GM21619 (cell line): ENCODE results near the gene TPRA1.

Source experiments
- ATAC-seq: cut with Tn5 transposase; IDR thresholded peaks from one replicate; pipeline ENCODE4 v1.9.1; 2021; ENCODE audit not compliant: unreplicated experiment

TPRA1 gene

DNA sequence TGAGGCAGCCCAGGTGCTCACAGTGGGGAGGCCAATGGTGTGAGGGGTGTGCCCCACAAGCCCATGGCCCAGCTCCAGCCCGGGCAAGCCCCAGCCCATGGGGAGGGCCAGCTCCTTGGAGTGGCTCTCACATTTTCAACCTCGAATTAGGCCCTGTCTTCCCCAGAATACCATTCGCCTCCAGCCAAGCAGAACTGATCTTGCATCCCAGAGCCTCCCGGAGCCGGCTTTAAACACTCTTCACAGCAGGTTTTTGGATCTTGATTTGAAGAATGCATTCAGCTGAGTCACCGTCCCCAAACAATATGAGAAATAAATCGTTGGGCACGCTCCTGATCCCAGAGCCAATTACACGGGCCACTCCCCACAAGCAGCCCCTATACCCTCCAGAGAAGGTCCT, 23.7 kb downstream of the TPRA1 start:
- ATAC-seq, result no peak

DNA sequence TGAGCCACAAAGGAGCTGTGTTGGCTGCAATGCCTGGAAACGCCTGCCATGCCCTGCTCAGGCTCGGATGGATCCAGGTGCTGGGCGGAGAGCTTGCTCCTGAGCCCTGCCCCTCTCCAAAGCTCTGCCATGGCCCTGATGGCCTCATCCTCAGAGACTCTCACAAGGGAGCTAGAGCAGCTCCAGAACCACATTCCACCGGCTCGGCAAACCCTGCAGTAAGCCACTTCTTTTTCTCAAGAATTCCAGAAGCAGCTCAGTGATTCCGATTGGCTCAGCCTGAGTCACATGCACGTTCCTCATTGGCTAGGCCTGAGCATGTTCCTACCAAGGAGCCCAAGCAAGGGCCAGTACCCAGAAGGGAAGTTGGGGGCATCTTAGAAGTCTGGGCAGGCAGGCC, 24.8 kb downstream of the TPRA1 start:
- no peak for ATAC-seq

DNA sequence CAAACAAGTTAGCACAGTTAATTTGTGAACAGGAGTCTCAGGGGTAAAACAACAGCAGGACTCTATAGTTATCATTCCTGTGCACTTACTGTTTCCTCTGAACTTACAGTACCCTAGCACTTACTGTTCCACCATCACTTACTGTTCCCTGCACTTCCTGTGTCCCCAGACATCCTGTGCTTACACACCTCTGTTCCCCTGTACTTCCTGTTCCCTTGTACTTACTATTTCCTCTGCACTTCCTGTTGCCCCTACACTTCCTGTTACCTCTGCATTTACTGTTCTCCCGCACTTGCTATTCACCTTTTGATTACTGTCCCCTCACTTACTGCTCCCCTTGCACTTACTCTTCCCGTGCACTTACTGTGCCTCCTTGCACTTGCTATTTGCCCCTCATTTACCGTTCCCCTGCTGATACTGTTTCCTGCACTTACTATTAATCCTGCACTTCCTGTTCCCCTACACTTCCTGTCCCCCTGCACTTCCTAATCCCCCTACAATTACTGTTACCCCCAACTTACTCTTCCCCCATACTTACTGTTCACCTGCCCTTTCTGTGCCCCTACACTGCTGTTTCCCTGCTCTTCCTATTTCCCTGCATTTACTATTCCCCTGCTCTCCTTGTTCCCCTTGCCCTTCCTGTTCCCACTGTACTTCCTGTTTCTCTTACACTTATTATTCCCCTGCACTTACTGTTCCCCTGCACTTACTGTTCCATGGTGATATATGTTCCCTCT, 30.3 kb downstream of the TPRA1 start:
- ATAC-seq, result no peak

DNA sequence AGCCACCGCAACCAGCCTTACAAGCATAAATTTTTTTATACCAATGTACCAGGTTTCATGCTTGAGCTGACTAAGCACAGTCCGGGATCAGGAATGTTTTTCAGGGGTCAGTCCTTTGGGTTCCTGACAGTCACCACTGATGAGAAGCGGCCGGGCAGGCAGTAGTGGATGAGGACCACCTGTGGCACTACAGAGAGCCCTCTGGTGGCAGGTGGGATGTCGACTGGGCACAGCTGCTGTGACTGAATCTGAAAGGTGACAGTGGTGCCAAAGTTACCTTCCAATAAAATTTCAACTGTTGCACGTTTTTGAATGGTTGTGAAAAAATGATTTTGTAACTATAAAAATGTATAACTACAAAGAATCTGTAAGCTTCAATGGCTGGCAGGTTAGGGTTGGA, 34.0 kb downstream of the TPRA1 start:
- ATAC-seq, result no peak

DNA sequence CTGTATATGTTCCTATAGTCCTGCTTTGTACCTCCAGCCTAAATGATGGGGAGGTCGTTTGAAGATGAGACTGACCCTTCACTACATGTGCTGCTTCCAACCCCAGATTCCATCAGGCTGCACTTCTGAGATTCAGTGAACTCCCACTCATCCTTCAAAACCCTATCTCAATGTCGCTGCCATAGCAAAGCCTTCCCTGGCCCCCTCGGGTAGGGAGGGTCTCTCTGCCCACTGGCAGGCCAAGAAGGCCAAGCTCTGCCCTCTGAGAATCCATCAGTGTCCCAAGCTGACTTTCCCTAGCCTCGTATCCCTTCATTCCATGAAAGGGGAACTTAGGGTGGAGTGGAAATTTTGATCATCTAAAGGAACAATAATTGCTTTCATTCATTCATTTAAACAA, 35.4 kb downstream of the TPRA1 start:
- ATAC-seq, result no peak

DNA sequence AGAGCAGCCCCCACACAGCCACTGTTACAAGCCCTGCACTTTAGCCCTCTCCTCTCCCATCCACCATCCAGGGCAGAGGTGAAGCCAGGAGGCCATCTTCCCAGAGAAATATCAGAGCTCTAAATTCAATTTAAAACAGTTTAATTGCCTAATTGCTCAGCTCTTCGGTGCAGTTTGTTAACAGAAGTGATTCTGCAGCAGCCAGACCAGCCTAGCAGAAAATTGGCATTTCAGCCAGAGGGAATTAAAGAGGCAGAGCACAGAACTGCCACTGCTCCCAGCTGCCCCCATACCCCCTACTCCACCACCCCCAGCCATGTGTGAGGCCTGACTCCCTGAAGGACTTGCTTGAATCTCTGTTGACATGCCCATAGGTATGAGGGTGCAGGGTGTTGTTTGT, 38.5 kb downstream of the TPRA1 start:
- no peak for ATAC-seq

DNA sequence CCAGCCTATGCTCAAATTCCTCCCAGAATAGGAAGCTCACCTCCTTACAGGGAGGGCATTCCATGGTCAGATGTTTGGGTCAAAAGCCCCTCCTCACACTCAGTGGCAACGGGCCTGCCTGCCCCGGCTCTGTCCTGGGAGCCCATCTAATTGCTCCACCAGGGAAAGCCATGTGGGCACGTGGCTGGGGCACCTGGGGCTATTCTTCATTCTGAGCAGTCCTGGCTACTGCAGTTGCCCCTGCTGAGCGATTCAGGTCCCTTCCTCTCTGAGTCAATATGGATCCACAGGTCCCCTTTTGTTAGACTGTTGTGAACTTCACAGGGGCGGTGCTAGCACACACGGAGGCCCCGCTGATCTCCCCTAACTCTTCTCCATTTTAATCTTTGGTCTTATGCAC, 39.4 kb downstream of the TPRA1 start:
- no peak for ATAC-seq

DNA sequence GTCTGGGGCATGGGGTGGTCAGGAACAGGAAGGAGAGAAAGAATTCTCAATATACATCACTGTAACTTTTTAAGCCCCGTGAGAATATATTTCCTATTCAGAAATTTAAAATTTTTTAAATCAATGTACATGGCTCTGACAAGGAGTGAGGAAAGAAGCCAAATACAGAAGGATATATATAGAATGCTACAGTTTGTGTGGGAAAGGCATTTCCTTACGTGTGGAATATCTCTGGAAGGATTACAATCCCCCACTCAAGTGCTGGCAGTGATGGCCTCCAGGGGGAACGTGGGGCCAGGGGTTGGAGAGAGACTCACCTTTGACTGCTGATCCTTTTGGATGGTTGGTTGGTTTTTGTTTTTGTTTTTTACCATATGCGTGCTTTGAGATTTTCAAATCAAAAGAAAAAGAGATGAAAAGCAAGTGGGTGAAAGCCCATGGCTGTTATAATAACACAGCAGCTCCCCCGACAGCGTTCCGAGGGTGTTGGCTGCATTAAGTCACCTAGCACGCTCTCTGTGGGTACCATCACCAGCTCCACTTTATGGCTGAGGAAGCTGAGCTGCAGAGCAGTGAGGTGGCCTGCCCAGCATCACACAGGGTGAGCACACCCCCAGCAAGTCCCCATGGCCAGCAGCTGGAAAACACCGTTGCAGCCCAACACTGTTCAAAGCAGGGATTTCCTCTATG, 39.9 kb downstream of the TPRA1 start:
- ATAC-seq, result no peak

DNA sequence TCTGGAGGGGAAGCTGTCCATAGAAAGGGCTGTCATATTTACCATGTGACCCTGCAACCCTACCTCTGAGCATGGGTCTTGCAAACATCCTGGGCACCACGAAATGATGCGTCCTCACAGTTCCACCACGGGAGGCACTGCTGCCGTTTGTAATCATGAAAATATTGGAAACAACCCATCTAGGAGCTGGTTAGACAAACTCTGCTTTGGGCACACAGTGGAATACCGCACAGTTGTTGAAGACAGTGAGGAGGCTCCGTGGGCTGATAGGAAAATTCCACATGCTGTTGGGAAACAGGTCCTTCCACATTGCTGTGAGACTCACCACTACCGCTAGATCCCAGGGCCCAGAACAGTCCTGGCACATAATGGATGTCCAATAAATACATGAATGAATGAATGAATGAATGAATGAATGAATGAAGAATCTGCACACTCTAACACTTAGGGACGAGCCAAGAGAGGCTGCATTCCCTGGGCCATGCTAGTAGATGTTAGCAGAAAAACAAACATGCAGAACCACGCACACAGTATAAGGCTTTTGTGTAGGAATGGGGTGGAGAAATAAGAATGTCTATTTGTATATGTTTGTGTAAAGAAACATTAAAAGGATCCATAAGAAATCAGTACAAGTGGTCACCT, 40.6 kb downstream of the TPRA1 start:
- ATAC-seq, result no peak

DNA sequence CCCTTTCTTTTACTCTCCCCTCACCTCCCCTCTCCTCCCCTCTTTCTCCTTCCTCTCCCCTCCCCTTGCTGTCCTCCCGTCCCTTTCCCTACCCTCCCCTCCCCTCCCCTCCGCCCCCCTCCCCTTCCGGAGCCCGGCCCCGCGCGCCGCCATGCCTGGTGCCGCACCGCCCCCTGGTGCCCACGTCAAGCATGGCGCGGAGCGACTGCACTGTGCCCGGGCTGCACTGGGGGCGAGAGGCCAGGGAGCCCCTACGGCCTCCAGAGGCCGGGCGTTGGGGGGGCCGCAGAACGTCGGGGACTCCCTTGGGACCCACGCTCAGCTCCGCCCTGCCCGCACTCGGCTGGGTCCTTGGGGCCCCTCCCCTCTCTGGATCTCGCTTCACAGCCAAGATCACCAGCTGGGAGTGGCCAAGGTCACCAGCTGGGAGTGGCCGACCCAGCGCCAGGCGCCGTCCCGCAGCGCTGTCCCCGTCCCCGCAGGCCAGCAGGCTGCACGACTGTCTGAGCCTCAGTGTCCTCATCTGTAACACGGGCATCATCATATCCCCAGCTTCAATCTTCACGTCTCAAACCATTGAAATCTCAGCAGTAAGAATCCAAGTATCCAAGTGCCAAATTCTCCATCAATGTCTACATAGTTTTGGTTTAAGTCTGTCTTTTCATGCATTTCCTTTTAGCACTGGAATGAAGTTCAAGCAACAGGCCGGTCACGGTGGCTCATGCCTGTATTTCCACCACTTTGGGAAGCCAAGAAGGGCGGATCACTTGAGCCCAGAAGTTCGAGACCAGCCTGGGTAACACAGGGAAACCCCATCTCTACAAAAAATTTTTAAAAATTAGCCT, 42.5 kb downstream of the TPRA1 start:
- no peak for ATAC-seq

DNA sequence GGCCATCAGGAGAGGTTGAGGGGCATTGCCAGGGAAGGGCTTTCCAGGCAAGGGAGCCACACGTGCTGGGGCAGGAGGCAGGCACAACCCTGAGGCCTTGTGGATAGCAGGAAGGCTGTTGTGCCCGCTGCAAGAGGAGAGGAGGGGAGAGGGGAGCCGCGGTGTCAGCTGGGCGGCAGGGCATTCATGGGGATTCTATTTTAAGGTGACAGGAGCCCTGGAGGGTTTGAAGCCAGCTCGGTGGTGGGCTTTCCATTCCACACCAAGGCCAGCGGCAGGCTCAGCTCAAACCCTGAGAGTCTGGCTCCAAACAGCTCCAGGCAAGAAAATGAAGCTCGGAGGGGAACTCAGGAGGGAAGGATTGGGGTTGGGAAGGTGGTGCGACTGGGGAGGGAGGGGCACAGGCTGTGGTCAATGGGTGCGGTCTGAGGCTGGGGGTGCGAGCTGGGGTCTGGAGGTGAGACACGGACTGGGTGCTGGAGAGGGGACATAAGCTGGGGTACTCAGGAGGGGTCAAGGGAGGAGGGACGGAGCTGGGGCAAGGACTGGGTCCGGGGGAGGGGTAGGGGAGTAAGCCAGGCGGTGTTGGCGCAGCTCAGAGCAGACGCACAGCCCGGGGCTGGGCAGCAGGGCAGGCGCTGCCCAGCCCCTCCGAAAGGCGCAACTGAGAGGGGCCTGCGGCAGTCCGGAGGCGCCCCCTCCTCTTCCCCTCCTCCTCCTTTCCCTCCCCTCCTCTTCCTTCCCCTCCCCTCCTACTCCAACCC, 43.4 kb downstream of the TPRA1 start:
- ATAC-seq, result no peak

DNA sequence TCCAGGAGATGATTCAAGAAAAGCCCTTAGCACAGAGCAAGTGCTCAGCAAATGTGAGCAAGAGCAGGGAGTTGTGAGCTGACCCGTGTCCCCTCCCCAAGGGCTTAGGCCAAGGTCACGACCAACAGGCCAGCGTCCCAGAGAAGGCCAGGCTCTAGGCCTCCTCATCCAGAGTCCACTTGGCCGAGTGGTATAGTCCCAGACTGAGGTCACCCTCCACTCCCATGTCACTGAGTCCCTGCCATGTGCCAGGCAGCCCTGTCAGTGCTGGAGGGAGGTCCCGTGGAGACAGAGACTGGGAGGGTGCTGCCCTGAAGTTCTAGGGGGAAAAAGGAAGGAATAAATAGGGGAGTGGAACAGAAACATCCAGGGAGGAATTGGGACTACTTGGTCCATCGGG, 44.0 kb downstream of the TPRA1 start:
- no peak for ATAC-seq

DNA sequence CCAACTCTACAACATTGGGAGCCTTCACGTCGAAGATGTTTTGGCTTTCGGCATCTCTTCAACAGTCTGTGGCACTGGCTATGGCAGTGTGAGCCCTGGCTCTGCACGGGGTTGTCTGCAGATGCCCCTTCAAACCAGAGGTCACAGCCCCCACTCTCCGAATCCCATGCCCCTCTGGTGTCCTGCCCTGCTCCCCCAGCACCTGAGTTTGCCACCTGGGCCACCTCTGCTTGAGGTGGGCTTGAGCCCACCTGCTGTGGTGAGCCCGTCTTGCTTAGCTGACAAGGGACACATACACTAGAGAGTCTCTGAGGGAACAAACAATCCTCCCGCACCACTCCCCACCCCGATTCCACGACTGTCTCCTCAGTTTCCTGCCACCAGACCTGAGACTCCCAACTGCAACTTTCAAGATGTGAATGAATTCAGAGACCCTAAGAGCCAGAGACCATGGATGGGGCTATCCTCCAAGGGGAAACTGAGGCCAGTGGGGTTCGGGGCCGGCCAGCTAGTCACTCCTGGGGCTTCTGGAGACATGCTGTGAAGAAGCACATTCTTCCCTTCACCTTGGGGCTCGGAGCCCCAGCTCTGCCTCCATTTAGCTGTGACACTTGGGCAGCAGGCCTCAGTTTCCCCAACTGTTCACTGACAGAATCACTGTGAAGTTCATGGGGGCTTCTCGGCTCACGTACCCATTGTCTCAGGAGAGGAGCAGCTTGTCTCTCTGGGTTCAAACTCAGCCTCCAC, 44.6 kb downstream of the TPRA1 start:
- no peak for ATAC-seq

DNA sequence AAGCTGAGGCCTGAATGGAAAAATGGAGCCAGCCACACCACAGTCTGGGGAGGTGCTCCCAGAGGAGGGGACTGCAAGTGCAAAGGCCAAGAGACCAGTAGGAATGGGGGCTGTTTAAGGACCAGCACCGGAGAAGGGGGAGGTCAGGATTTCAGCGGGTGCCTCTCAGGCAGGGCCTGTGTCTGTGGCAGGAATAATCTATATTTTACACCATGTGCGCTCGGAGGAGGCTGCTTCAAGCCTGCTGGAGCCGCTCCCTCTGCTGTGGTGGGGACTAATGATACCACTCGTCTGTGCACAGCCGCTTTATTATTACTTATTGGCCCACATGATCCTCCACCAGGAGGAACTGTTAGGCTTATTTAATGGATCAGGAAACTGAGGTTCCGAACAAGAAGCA, 45.3 kb downstream of the TPRA1 start:
- no peak for ATAC-seq

DNA sequence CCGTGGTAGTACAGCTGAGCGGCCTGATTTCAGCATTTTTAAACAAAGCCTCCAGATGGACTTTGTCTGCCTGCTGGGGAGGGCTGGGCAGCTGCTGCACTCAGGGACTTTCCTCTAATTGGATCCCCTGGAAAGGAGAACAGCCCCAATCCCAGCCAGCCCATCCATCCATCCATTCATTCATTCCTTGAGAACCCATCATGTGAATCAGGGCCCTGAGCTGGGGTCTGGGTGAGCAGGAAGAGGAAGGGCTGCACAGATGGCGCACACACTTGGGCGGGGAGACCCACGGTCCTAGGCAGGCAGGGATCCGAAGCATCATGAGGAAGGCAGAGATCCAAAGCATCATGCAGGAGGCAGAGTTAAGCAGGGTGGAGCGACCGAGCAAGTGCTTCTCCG, 45.7 kb downstream of the TPRA1 start:
- no peak for ATAC-seq

DNA sequence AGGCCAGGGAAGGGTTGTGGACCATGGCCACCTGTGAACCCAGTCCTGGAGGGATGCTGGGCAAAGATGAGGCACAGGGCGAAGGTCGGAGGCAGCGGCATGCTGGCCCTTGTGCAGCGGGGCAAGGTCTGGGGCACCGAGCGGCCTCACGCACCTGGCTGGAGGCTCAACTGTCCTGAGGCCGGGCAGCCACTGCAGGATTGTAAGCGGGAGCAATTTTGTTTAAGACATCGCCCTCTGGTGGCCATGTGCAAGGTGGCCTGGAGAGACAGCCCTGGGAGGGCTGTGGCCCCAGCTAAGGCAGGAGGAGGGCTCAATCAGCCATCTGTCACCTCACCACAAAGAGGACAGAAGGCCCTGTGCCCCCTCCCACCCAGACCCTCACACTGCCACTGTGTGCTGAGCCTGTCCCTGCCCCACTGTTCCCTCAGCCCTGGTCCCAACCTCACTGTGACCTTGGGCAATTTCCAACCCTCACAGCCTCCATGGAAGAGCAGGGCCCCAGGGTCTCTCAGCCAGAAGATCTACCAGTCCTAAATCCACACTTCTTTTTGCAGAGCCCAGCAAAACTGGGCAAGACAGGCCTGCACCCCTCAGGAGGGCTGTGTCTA, 46.2 kb downstream of the TPRA1 start:
- peak; percentile 54 for ATAC-seq

DNA sequence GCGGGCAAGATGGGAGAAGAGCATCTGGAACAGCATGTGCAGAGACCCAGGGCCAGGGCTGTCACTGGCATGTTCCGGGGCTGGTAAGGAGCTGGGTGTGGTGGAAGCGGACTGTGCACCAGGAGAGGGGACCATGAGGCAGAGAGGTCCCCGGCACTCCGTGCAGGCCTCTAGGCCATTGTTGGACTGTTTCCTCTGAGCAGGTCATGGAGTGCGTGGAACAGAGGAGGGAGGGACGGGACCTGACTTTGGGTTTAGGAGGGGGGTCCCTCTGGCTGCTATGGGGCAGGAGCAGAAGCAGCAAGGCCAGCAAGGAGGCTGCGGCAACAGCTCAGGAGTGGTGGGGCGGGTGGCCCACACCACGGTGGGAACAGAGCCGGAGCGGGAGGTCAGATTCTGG, 47.1 kb downstream of the TPRA1 start:
- ATAC-seq, result no peak

DNA sequence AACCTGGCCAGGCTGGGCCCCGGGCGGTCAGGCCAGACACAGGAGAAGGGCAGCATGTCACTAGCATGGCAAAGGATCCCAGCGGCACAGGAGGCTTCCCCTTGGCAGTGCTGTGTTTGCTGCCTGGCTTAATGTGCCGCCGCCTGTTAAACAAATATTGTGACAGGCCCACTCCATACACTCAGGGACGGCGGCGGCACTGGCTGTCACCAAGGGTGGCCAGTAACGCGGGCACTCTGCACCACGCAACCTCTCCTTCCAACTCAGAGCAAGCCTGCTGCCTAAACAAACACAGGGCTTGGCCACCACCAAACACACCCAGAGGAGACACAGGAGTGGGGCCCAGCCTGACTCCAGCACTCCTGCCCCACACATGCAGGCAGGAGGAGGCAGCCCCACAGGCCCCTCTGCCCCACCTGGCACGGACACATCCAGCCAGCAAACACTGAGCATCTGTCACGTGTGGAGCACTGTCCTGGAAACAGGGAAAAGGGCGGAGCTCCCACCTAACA, 48.0 kb downstream of the TPRA1 start:
- ATAC-seq, result no peak

DNA sequence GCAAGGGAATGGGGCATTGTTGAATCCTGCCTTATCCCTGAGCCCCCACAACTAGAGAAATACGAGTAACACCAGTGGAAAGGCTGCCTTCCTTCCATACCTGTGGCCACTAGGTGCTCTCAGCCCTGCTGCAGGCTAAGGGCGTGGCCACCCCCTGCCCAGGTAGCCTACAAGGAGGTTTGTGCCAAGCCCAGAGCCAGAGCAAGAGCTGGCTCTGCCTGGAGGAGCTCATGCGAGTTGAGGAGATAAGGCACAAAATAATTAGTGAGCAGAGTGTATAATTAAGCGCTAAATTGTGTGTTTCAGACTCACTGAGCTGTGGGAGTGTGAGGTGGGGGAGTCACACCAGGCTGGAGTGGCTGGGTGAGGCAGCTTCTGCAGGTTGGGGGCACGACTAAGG, 49.2 kb downstream of the TPRA1 start:
- no peak for ATAC-seq
